GM12891 (cell line): ENCODE measurements around the gene VWA8.

Source experiments
- POLR2A ChIP-seq: IDR thresholded peaks from 2 replicates; pipeline ENCODE4 v1.6.1; 2011; ENCODE audit warnings: low read depth, low read length, control low read depth
- POLR2AphosphoS5 ChIP-seq: IDR thresholded peaks from 2 replicates; pipeline ENCODE4 v1.6.1; 2011; ENCODE audit warnings: low read depth, low read length, control low read depth
- POU2F2 ChIP-seq: IDR thresholded peaks from 2 replicates; pipeline ENCODE4 v1.6.1; 2011; ENCODE audit warnings: low read depth, mild to moderate bottlenecking, control low read depth, low read length, moderate library complexity
- SPI1 ChIP-seq: IDR thresholded peaks from 2 replicates; pipeline ENCODE4 v1.6.1; 2011; ENCODE audit warnings: low read depth, low read length, control low read depth
- TAF1 ChIP-seq: IDR thresholded peaks from 2 replicates; pipeline ENCODE4 v1.6.1; 2011; ENCODE audit warnings: low read depth, low read length, control low read depth

DNA sequence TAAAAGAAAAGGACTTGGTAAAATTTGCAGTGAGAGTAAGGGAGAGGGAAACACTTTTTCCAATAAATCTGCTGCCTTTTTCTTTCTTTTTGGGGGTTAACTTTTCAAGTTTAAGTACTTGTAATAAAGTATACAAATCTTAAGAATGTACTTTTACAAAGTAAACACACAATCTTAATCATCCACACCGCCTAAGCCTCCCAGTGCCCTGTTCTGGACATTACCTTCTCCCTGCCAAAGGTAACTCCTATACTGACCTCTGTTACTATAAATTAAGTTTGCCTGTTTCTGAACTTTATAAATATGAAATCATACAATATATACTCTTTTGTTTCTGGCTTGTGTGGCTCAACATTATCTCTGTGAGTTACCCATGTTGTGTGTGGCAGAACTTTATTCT lies 365.6 kb downstream of the VWA8 start:
- no peak for TF ChIP-seq POLR2A
- TF ChIP-seq POLR2AphosphoS5 = no peak
- TF ChIP-seq TAF1 = no peak
- TF ChIP-seq SPI1 = no peak
- TF ChIP-seq POU2F2 = no peak
